ENCODE measurements around the gene TNS3.

The TNS3 gene

DNA sequence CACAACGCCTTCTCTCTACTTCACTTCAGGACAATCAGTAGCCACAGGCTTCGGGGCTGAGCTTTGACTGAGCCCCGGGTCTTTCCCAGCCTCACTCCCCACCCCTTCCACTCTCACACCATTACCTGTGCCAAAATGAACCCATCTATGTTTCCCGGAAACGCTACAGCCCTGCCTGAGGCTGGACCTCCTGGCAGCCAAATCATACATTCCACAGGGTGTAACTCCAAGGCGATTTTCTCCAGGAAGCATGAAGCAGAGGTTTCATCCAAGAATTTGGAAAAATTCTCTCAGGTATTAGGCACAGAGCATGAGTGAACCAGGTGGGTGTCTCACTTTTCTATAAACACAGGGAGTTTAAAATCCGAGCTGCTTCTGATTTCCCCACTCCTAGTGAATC is 286.3 kb downstream of the TNS3 start:
- peak overlapping the region in 1 of 2 experiments; percentile 34 for H3K23ac ChIP-seq (ENCODE audit: low read length in 2 of 2)
- peaks cover 13% of the 10 kb centered on the region for H3K79me1 ChIP-seq (replicated peaks; ENCODE audit: low read length, poor library complexity, severe bottlenecking)
- no peak overlapping the region for H3K9ac ChIP-seq (ENCODE audit: low read length)
- no peak overlapping the region for H2BK5ac ChIP-seq (ENCODE audit: low read depth, low read length, poor library complexity, severe bottlenecking)
- 95% methylated on average over 5 of the region's 7 CpGs for WGBS
- H3K27me3 ChIP-seq (ENCODE audit: control insufficient read depth in 1 of 2, insufficient read depth in 1 of 2, low read length in 2 of 2): no peaks in the 10 kb centered on the region
- H2BK120ac ChIP-seq (ENCODE audit: low read depth, low read length): no peak overlapping the region
- H3K4ac ChIP-seq (ENCODE audit: low read depth in 1 of 2, low read length in 2 of 2): no peak overlapping the region
- H3K9me3 ChIP-seq (ENCODE audit: control insufficient read depth, low read length): no peaks in the 10 kb centered on the region
- peaks cover 15% of the 10 kb centered on the region for H3K4me1 ChIP-seq (ENCODE audit: control insufficient read depth, insufficient read depth, low read depth, low read length)
- no peak overlapping the region for H2AK5ac ChIP-seq (ENCODE audit: low read length, severe bottlenecking)
- DNase-seq: no peak
- H3K14ac ChIP-seq (ENCODE audit: low read length in 2 of 2): no peak overlapping the region
- no peak overlapping the region for H2BK15ac ChIP-seq (ENCODE audit: low read depth, poor library complexity, severe bottlenecking)
- H3K4me2 ChIP-seq (ENCODE audit: low read length, poor library complexity, severe bottlenecking): no peak overlapping the region
- H2BK12ac ChIP-seq (ENCODE audit: low read length in 2 of 2): no peak overlapping the region
- H4K91ac ChIP-seq (ENCODE audit: low read length): no peak overlapping the region
- H3K36me3 ChIP-seq (ENCODE audit: control insufficient read depth in 1 of 2, insufficient read depth in 2 of 2, low read depth in 1 of 2, low read length in 2 of 2): peaks cover 8 to 43% of the 10 kb centered on the region in 2 experiments
- H3K4me3 ChIP-seq (ENCODE audit: insufficient read depth in 1 of 2, low read depth in 1 of 2, low read length in 2 of 2): no peak overlapping the region
- H3K27ac ChIP-seq (ENCODE audit: low read length, poor library complexity, severe bottlenecking): no peak overlapping the region
- no peak overlapping the region for H4K8ac ChIP-seq (ENCODE audit: low read length)
- no peak overlapping the region for H2AFZ ChIP-seq (ENCODE audit: low read depth, low read length)
- peak overlapping the region in 1 of 2 experiments; percentile 45 for H3K18ac ChIP-seq (ENCODE audit: low read depth in 1 of 2, low read length in 2 of 2)

DNA sequence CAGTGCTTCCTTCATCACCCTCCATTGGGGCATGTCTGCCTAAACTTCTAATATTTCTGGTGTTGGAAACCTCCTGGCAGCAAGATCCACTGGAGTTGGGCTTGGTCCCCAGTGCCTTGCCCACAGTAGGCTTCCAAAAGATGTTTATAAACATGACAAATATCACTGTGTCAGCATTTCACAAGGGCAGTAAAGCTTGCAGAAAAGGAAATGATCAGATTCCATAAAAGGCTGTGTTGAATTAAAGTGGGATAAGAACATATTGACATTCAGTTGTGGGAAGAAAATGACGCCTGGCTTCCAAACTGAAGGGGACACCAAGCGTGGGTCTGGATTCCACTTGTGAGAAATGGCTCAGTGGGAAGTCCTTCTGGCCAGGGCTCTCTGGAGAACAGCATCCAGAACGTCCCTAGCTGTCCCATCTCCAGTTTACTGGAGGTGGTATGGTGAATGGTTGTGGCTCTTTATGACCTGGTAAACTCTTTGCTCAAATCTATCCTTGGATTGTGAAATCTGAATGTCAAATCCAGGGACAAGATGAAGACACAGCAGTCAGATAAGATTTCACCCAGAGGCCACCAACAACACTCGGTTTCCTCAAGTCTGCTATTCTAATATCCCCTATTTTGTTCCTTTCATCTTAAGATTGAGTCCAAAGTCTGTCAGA is 287.2 kb downstream of the TNS3 start:
- Histone ChIP-seq H2BK15ac (ENCODE audit: low read depth, poor library complexity, severe bottlenecking) (peak overlapping the region; percentile 15), H3K9me3 (ENCODE audit: control insufficient read depth, low read length) (no peaks in the 10 kb centered on the region), H2BK5ac (ENCODE audit: low read depth, low read length, poor library complexity, severe bottlenecking) (no peak overlapping the region), H3K4me1 (ENCODE audit: control insufficient read depth, insufficient read depth, low read depth, low read length) (peaks cover 15% of the 10 kb centered on the region), H2AFZ (ENCODE audit: low read depth, low read length) (no peak overlapping the region), H3K4ac (ENCODE audit: low read depth in 1 of 2, low read length in 2 of 2) (peak overlapping the region in 1 of 2 experiments; percentile 6), H3K27ac (ENCODE audit: low read length, poor library complexity, severe bottlenecking) (no peak overlapping the region), H3K4me3 (ENCODE audit: insufficient read depth in 1 of 2, low read depth in 1 of 2, low read length in 2 of 2) (no peak overlapping the region), H4K91ac (ENCODE audit: low read length) (no peak overlapping the region), H4K8ac (ENCODE audit: low read length) (no peak overlapping the region), H3K18ac (ENCODE audit: low read depth in 1 of 2, low read length in 2 of 2) (peak overlapping the region; percentile 64 to 77), H3K4me2 (ENCODE audit: low read length, poor library complexity, severe bottlenecking) (no peak overlapping the region), H2BK120ac (ENCODE audit: low read depth, low read length) (peak overlapping the region; percentile 42), H3K23ac (ENCODE audit: low read length in 2 of 2) (no peak overlapping the region), H3K14ac (ENCODE audit: low read length in 2 of 2) (no peak overlapping the region), H3K9ac (ENCODE audit: low read length) (peak overlapping the region; percentile 15), H3K27me3 (ENCODE audit: control insufficient read depth in 1 of 2, insufficient read depth in 1 of 2, low read length in 2 of 2) (no peaks in the 10 kb centered on the region), H3K36me3 (ENCODE audit: control insufficient read depth in 1 of 2, insufficient read depth in 2 of 2, low read depth in 1 of 2, low read length in 2 of 2) (peaks cover 8 to 36% of the 10 kb centered on the region in 2 experiments), H2AK5ac (ENCODE audit: low read length, severe bottlenecking) (peak overlapping the region; percentile 38), H3K79me1 (replicated peaks; ENCODE audit: low read length, poor library complexity, severe bottlenecking) (peaks cover 11% of the 10 kb centered on the region), H2BK12ac (ENCODE audit: low read length in 2 of 2) (peak overlapping the region in 1 of 2 experiments; percentile 57)
- 67% methylated on average over 4 of the region's 4 CpGs for WGBS
- no peak for DNase-seq

DNA sequence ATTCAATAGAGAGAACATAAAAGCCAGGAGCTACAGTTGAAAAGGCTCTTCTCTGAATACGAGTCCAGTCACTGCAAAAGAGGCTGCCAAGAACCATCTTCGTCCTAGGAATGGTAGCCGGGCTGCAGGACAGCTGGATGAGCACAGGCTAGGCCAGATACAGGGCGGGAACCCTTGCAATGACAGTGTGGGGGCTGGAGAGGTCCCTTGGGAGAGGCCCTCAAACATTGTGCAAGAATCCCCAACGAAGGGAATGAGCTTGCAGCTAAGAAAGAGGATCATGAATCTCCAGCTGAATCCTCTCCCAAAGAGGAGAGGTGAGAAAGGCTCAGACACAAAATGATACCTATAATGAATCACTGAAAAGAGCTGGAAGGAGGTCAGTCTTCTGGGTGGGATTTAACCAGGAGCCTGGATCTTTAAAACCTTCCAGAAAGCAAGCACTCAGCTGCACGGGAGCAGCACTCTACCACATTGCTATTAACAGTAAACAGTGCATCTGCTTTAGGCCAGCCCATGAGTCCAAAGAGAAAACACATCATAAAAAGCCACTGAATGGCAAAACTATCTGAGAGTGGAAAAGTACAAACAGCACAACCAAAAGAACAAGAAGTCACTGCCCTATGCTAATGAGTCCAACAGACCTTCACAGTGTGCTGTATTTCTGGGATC is 287.9 kb downstream of the TNS3 start:
- peak; percentile 94 for DNase-seq
- Histone ChIP-seq H4K8ac (ENCODE audit: low read length) (peak overlapping the region; percentile 19), H2AFZ (ENCODE audit: low read depth, low read length) (no peak overlapping the region), H2BK12ac (ENCODE audit: low read length in 2 of 2) (peak overlapping the region; percentile 57 to 79), H2AK5ac (ENCODE audit: low read length, severe bottlenecking) (no peak overlapping the region), H3K79me1 (replicated peaks; ENCODE audit: low read length, poor library complexity, severe bottlenecking) (peaks cover 12% of the 10 kb centered on the region), H2BK120ac (ENCODE audit: low read depth, low read length) (no peak overlapping the region), H3K9me3 (ENCODE audit: control insufficient read depth, low read length) (no peaks in the 10 kb centered on the region), H3K27ac (ENCODE audit: low read length, poor library complexity, severe bottlenecking) (peak overlapping the region; percentile 36), H3K4me2 (ENCODE audit: low read length, poor library complexity, severe bottlenecking) (no peak overlapping the region), H3K18ac (ENCODE audit: low read depth in 1 of 2, low read length in 2 of 2) (peak overlapping the region; percentile 87 to 90), H3K4me1 (ENCODE audit: control insufficient read depth, insufficient read depth, low read depth, low read length) (peaks cover 14% of the 10 kb centered on the region), H2BK5ac (ENCODE audit: low read depth, low read length, poor library complexity, severe bottlenecking) (no peak overlapping the region), H3K23ac (ENCODE audit: low read length in 2 of 2) (no peak overlapping the region), H4K91ac (ENCODE audit: low read length) (no peak overlapping the region), H3K9ac (ENCODE audit: low read length) (peak overlapping the region; percentile 15), H3K36me3 (ENCODE audit: control insufficient read depth in 1 of 2, insufficient read depth in 2 of 2, low read depth in 1 of 2, low read length in 2 of 2) (peaks cover 8 to 30% of the 10 kb centered on the region in 2 experiments), H3K14ac (ENCODE audit: low read length in 2 of 2) (no peak overlapping the region), H3K27me3 (ENCODE audit: control insufficient read depth in 1 of 2, insufficient read depth in 1 of 2, low read length in 2 of 2) (no peaks in the 10 kb centered on the region), H3K4me3 (ENCODE audit: insufficient read depth in 1 of 2, low read depth in 1 of 2, low read length in 2 of 2) (no peak overlapping the region), H2BK15ac (ENCODE audit: low read depth, poor library complexity, severe bottlenecking) (no peak overlapping the region), H3K4ac (ENCODE audit: low read depth in 1 of 2, low read length in 2 of 2) (peak overlapping the region in 1 of 2 experiments; percentile 69)
- 49% methylated on average over 6 of the region's 6 CpGs for WGBS

GRCh38 chr7:47292832-47293309 is 289.0 kb downstream of the TNS3 start:
- peak overlapping the region; percentile 56 to 86 for H3K18ac ChIP-seq (ENCODE audit: low read depth in 1 of 2, low read length in 2 of 2)
- H2AK5ac ChIP-seq (ENCODE audit: low read length, severe bottlenecking): peak overlapping the region; percentile 3
- peak overlapping the region in 1 of 2 experiments; percentile 89 for H3K4ac ChIP-seq (ENCODE audit: low read depth in 1 of 2, low read length in 2 of 2)
- no peak overlapping the region for H3K4me3 ChIP-seq (ENCODE audit: insufficient read depth in 1 of 2, low read depth in 1 of 2, low read length in 2 of 2)
- H2AFZ ChIP-seq (ENCODE audit: low read depth, low read length): no peak overlapping the region
- H3K36me3 ChIP-seq (ENCODE audit: control insufficient read depth in 1 of 2, insufficient read depth in 2 of 2, low read depth in 1 of 2, low read length in 2 of 2): peaks cover 8 to 32% of the 10 kb centered on the region in 2 experiments
- WGBS: 90% methylated on average over 4 of the region's 4 CpGs
- peaks cover 12% of the 10 kb centered on the region for H3K4me1 ChIP-seq (ENCODE audit: control insufficient read depth, insufficient read depth, low read depth, low read length)
- no peaks in the 10 kb centered on the region for H3K9me3 ChIP-seq (ENCODE audit: control insufficient read depth, low read length)
- H2BK120ac ChIP-seq (ENCODE audit: low read depth, low read length): peak overlapping the region; percentile 77
- H3K9ac ChIP-seq (ENCODE audit: low read length): no peak overlapping the region
- H3K79me1 ChIP-seq (replicated peaks; ENCODE audit: low read length, poor library complexity, severe bottlenecking): peaks cover 18% of the 10 kb centered on the region
- H2BK15ac ChIP-seq (ENCODE audit: low read depth, poor library complexity, severe bottlenecking): no peak overlapping the region
- H4K8ac ChIP-seq (ENCODE audit: low read length): peak overlapping the region; percentile 66
- H2BK5ac ChIP-seq (ENCODE audit: low read depth, low read length, poor library complexity, severe bottlenecking): no peak overlapping the region
- peak overlapping the region; percentile 75 to 86 for H2BK12ac ChIP-seq (ENCODE audit: low read length in 2 of 2)
- H4K91ac ChIP-seq (ENCODE audit: low read length): peak overlapping the region; percentile 73
- no peak for DNase-seq
- no peak overlapping the region for H3K27ac ChIP-seq (ENCODE audit: low read length, poor library complexity, severe bottlenecking)
- peak overlapping the region in 1 of 2 experiments; percentile 61 for H3K14ac ChIP-seq (ENCODE audit: low read length in 2 of 2)
- H3K27me3 ChIP-seq (ENCODE audit: control insufficient read depth in 1 of 2, insufficient read depth in 1 of 2, low read length in 2 of 2): no peaks in the 10 kb centered on the region
- H3K4me2 ChIP-seq (ENCODE audit: low read length, poor library complexity, severe bottlenecking): no peak overlapping the region
- H3K23ac ChIP-seq (ENCODE audit: low read length in 2 of 2): no peak overlapping the region

All from mesenchymal stem cell (in vitro differentiated cells and primary cell).